Embryonic facial prominence (tissue), 1 donor: ENCODE results near the gene TGM1.
A peak's percentile ranks its signal among the peaks of the same experiment; 100 is the strongest.

ENCODE experiments used
- DNase-seq: peaks from one replicate; pipeline ENCODE4 v3.0.0-alpha.2; 2016; ENCODE audit errors: extremely low spot score

TGM1 gene

DNA sequence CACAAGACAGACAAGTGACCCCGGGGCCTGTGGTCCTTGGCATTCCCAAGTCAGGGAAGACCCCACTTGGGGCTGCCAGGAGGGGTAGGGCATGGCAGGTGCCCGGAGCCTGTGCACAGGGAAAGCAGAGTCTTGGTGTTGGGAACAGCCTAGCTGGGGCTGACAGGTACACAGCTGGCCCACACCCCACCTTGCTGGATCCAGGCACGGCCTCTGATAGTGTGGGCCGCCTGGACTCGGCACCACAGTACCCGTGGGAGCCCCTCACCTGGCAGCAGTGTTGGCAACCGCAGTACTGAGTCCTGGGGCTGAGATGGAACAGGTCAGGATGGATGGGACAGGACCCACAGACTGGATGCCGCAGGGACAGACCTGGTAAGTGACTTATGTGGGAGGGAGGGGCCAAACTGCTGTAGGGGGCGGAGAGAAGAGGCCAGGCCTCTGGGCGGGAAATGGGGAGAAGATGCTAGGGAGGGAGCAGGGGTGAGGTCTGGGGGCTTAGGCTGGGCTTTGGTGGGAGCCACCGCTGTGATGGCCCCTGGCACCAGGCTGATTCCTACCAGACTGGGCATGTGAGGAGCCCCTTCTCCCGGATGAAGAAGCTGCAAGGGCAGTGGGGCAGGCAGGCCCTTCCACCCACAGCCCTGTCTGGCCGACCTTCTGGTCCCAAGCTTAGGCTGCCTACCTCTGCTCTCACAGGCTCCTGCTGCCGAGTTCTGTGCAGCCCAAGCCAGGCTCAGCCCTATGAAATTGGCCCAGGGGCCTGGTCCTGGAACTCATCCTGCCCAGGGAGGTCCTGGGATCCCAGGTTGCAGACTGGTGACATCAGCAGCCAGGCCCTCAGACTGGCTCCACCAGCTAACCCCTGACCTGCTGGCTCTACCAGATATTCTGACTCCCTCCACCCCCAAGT, at the start of gene TGM1:
Gene TGM1 (minus strand): TSS at position 357 of the 913 bp plus-strand sequence. CDS start 825 bp downstream, outside the sequence.
- DNase-seq, result no peak

DNA sequence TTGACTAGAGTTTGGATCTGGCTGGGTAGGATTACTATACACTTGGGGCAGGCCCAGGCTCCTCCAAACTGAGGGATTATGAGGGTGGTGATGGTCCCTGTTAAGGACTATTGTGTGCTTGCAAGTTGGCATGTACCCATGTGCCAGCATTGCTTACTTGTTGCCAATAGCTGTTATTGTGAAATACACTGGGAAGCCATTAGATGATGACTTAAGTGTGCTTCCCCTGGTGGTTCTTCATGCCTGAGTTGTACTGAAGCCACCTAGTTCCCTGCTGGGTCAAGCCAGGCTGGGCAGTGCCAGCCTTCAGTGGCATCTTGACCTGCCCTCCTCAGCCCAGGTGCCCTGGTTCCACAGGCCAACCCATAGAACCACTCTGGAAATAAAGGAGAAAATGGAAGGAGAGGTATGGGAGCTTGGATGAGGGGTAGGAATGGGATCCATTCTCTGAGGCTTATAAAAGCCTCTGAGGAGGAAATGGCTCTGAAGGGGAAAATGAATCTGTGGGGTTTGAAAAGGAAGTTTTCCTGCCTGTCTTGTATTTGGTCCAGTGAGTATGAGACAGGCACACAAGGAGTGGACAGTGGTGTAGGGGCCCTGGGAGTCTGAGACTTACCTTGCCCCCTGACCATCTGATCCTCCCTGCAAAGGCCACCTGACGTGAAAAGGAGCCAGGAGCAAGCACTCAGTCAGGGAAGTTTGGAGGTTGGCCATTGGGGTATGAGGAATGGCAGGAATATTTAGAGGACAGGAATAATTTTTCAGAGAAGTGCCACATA, 49.0 kb upstream of the TGM1 start:
- no peak for DNase-seq

DNA sequence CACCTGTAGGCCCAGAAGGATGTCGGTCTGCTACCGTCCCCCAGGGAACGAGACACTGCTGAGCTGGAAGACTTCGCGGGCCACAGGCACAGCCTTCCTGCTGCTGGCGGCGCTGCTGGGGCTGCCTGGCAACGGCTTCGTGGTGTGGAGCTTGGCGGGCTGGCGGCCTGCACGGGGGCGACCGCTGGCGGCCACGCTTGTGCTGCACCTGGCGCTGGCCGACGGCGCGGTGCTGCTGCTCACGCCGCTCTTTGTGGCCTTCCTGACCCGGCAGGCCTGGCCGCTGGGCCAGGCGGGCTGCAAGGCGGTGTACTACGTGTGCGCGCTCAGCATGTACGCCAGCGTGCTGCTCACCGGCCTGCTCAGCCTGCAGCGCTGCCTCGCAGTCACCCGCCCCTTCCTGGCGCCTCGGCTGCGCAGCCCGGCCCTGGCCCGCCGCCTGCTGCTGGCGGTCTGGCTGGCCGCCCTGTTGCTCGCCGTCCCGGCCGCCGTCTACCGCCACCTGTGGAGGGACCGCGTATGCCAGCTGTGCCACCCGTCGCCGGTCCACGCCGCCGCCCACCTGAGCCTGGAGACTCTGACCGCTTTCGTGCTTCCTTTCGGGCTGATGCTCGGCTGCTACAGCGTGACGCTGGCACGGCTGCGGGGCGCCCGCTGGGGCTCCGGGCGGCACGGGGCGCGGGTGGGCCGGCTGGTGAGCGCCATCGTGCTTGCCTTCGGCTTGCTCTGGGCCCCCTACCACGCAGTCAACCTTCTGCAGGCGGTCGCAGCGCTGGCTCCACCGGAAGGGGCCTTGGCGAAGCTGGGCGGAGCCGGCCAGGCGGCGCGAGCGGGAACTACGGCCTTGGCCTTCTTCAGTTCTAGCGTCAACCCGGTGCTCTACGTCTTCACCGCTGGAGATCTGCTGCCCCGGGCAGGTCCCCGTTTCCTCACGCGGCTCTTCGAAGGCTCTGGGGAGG, 47.9 kb upstream of the TGM1 start, which contains the start of gene LTB4R:
Gene LTB4R (plus strand): TSS at position 857 of the 959 bp plus-strand sequence. CDS start 4,150 bp downstream, outside the sequence.
- peak; percentile 46 for DNase-seq

- DNase-seq, result no peak
Measured at GRCh38 chr14:24310265-24310645, 47.3 kb upstream of the TGM1 start.

- DNase-seq, result no peak
Measured at GRCh38 chr14:24309538-24310264, 46.7 kb upstream of the TGM1 start, which contains the start of gene LTB4R2. Gene LTB4R2, plus strand, starts transcription at chr14:24310140. Its CDS starts 525 bp downstream, at chr14:24310665.

DNA sequence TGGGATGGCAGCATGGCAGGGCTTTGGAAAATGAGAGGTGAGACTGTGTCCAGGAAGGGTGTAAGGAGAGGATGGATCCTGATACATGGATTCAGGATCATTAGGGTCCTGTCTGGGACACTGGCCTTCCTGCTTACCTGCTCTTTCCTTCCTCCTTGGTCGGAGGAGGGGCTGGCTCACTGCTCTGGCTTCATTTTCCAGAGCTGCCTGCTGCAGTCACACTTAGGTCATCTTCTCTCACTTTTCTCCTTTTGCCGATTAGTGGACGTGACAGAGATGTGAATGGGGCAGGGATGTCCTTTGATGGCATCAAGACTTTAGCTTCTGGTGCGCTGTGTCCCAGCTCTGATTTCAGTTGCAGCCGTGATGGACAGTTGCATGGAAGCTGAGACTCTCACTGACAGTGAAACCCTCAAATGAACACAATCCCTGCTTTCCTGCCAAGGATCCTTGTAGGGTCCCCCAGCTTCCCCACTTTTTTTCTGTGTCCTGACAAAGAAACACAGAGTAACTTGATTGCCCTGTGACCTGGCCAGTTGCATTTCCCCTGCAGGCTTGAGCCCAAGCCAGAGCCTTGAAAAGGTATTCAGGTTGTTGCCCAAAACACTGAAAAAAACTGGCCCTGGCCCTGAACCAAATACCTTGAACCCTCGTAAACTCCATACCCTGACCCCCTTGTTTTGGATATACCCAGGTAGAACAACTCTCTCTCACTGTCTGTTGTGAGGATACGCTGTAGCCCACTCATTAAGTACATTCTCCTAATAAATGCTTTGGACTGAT, 45.6 kb upstream of the TGM1 start:
- no peak for DNase-seq

DNA sequence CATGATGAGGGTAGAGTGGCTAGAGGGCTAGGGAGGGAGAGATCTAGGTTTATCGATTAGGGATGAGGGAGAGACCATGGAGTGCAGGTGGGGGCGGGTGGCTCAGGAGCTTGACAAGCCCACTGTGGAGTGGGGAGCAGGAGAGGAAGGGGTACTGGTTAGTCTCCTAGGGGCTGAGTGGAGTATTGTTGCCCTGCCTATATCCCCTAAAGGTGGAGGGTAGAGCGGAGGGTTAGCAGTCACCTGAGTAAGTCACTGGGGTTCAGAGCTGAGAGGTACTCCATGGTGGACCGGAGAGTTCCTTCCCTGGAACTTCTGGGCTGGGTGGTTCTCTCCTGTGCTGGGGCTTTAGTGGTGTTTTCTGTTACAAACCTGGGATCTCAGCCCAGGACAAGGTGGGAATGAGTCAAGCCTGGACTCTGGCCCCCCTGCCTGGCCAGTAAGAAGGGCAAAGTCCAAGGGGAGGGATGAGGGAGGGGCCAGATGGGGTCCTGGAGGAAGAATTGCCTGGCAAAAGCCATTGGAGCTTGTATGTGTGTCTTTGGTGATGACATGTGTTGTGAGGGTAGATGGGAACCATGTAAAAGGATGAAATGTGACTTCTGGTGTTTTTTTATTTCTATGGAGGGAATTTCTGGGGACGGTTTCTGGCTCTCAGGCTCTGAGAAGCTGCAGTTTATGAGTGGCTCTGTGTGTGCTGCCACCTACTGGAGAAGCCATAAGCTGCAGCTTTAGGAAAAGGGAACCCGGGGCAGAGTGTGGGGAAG, 44.8 kb upstream of the TGM1 start, which contains the start of gene CIDEB:
Gene CIDEB (minus strand): TSS at position 403 of the 767 bp plus-strand sequence. CDS start 119 bp downstream, at position 284.
- DNase-seq, result no peak

DNA sequence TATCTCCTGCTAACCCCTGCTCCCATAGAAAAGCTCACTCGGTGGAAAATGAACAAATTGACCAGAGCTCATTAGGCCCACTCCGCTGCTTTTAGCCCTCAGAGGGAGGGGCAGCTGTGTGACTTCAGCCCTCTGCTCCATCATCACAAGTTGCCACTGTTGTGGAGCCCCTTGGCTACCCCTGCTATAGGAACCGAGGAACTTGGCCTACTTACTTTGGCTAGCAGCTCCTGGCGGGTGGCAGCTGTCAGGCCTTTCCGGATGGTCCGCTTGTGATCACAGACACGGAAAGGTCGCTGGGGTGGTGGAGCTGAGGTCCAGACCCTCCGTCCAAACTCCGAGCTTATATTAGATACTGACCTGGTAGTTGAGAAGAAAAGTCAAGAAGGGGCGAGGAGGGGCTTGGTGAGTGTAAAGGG, 44.2 kb upstream of the TGM1 start:
- no peak for DNase-seq

DNA sequence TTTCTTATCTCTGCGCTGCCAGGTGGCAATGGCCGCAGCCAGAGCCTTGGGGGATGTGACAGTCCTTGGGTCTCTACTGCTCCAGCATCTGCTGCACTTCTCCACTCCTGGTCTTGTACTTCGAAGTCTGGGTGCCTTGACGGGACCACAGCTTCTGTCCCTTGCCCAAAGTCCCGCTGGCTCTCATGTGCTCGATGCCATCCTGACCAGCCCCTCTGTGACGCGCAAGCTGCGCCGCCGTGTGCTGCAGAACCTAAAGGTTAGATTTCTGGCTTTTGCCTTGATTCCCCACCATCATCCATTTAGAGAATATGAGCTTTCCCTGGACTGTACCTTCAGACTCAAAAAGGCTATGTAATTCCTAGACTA, 41.0 kb upstream of the TGM1 start:
- no peak for DNase-seq

DNA sequence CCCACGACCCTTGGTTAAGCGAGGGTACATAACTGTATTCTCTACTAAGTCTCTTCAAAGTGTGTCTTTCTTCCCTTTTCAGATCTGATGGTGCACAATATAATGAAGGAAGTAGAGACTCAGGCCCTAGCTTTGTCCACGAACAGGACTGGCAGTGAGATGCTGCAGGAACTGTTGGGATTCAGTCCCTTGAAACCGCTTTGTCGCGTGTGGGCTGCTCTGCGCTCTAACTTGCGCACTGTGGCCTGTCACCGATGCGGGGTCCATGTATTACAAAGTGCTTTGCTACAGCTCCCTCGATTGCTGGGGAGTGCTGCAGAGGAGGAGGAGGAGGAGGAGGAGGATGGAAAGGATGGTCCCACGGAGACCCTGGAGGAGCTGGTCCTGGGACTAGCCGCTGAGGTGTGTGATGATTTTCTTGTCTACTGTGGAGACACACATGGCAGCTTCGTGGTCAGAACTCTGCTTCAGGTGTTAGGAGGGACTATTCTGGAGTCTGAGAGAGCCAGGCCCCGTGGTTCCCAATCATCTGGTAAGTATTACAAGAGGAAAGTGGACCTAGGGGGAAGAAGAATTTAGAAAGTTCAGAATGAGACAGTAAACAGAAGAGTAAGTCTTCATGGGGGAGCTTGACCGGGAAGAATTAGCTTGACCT, 37.5 kb upstream of the TGM1 start:
- DNase-seq, result no peak

DNA sequence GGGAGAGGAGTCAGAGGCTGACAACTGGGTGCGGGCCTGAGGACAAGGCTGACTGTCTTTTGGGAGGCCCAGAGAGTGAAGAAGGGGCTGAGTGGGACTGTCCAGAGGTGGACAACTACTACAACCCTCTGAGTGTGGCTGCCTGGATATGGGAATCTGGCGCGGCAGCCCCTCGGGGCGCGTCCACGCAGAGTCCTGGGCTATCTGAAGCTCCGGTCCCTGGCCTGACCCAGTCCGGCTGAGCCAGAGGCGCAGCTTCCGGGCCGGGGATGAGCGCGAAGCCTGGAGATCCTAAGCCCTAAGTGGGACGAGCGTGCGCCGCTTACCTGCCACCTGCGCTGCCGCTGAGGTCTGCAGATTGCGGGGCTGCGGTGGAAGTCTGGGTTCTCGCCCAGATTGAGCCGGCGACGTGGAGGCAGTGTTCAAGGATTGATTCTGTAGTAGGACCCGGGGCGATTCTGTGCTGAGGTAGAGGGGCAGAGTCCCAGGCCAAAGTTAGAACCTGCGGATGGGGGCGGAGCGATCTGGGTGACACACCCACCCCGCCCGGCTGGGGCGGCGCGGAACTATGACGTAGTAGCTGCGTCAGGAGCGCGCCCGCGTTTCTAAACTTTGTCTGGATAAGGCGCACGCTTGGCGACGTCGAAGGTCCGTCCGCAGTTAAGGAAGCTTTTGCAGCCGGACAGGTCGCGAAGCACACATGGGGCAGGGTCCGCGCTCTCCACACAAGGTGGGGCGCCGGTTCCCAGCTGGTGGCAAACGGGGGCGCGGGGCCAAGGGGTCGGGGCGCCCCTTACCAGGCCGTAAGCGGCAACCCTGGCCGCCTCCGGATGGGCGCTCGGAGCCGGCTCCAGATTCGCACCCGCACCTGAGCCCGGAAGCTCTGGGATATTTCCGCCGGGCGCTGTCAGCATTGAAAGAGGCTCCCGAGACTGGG, 36.5 kb upstream of the TGM1 start, which contains the start of the genes DHRS1 and NOP9:
Gene DHRS1 (minus strand): TSS at position 526 of the 937 bp plus-strand sequence. CDS start 674 bp downstream, outside the sequence.
Gene NOP9 (plus strand): TSS at position 596 of the 937 bp plus-strand sequence. CDS start 105 bp downstream, at position 701.
- peak; percentile 82 for DNase-seq

GRCh38 chr14:24298892-24299254, 35.9 kb upstream of the TGM1 start:
- no peak for DNase-seq

DNA sequence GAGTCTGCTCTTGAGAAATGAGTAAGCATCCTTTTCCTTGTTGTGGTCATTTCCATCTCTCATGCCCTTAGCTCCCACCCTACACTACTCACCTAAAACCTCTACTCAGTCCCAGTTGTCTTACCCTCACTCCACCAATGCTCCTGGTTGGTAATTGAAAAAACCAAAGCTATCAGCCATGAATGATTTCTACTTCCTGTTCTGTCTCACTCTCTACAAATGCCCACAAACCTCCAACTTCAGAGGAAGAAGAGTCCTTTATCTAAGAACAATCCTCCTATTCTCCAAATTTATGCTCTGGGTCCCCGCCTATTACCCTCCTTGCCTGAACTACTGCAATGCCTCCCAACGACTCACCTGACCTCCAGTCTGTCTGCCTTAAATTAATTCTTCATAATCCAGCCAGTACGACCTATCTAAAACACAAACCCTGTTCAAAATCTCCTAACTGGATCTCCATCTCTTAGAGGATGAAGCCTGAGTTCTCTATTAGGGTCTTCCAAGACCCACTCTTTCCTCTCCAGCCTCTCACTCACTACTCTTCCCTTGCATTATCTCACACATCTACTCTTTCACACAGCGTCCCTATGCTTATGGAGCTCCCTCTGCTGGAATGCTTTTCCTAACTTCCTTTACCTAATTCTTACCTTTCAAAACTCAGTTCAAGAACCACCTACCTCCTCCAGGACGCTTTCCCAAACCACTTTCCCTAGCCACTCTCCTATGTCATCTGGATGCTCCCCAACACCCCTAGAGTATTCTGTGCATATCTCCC, 34.4 kb upstream of the TGM1 start:
- DNase-seq, result no peak

DNA sequence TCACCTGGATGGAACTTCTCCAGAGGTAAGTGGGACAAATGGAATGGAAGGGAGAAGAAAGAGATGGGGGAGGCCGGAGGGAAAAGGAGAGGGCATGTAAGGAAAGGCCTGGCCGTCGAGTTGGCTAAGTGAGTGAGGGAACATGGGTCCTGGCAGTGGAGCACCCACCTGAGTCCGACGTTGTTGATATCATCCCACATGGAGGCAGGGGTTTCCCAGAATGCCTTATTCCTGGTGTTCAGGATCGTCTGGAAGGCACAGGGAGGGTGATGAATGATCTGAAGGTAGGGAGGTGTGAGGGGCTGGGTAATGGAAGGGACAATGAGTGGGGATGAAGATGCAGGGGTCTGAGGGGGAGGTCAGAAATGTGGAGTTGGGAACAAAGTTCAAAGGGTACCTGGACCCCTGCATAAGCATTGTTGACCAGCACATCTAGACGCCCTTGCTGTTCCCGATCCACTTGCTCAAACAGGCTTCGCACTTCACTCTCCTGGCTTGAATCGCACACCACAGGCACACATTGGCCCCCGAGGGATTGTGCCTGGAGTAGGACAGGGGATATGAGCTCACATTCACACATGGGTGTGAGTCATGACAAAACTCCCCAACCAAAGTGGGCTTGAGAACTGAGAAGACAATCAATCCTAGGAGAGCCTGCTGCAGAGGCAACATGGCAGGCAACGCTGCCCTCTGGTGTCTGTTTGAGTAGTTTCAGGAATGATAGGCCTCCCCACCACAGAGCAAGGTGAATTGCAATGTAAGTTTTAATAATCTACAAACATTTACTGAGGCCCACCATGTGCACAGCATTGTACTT, 33.6 kb upstream of the TGM1 start:
- peak; percentile 26 for DNase-seq

GRCh38 chr14:24293525-24293924, 30.5 kb upstream of the TGM1 start:
- no peak for DNase-seq
